ENCODE data around the gene AKR1B1.

DNA sequence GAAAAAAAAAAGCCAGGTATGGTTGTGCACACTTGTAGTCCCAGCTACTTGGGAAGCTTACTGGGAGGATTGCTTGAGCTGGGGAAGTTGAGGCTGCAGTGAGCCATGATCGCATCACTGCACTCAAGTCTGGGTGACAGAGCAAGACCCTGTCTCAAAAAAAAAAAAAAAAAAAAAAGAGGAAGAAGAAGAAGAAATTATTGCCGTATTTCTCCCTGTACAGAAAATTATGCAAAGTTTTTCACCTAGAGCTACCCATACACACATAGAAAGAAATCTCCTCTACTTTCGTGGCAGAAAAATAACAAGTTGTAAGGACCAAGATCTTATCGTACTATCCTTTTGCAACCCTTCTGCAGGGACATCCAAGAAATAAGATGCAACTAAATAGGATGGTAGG is 25.5 kb downstream of the AKR1B1 start:
- TF ChIP-seq, protein P1, sequence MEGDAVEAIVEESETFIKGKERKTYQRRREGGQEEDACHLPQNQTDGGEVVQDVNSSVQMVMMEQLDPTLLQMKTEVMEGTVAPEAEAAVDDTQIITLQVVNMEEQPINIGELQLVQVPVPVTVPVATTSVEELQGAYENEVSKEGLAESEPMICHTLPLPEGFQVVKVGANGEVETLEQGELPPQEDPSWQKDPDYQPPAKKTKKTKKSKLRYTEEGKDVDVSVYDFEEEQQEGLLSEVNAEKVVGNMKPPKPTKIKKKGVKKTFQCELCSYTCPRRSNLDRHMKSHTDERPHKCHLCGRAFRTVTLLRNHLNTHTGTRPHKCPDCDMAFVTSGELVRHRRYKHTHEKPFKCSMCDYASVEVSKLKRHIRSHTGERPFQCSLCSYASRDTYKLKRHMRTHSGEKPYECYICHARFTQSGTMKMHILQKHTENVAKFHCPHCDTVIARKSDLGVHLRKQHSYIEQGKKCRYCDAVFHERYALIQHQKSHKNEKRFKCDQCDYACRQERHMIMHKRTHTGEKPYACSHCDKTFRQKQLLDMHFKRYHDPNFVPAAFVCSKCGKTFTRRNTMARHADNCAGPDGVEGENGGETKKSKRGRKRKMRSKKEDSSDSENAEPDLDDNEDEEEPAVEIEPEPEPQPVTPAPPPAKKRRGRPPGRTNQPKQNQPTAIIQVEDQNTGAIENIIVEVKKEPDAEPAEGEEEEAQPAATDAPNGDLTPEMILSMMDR (IDR thresholded peaks at IDR 0.05): no peak
- TF ChIP-seq POLR2A (IDR thresholded peaks at IDR 0.05) (no peak), POLR2AphosphoS5 (IDR thresholded peaks at IDR 0.05) (no peak)

Measured in prostate gland (tissue), 2 donors.